Activated CD4-positive, alpha-beta T cell treated with anti-CD3 and anti-CD28 coated beads for 24 hours (primary cell): Measurements from ENCODE around the gene SATB1.

Experiments
- DNase-seq, 2 donors: peaks; one replicate each; pipeline ENCODE4 v3.0.0-alpha.2; 2020; ENCODE audit warnings: low read depth in 2 of 2

The SATB1 gene

GRCh38 chr3:18401300-18401961, 23.7 kb downstream of the SATB1 start:
- DNase-seq = no peak

DNA sequence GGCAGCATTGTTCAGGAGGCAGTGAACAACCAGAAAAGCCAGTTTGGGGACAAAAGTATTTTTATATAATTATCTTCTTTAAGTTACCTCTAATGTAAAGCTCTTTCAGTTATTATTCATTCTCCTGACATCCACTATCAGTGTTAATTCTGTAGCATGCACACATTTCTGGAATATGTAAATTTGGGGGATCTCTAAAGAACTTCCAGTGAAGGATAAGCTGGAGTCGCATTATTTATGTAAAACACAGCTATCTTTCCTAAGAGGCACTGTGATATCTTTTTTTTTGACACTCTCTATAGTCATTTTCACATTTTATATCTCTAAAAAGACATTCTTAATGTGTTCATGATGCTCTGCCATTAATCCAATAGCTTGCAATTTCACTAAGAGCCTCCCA, 26.7 kb downstream of the SATB1 start:
- DNase-seq = no peak

- no peak for DNase-seq
Measured at GRCh38 chr3:18396428-18396827, 28.7 kb downstream of the SATB1 start.

DNA sequence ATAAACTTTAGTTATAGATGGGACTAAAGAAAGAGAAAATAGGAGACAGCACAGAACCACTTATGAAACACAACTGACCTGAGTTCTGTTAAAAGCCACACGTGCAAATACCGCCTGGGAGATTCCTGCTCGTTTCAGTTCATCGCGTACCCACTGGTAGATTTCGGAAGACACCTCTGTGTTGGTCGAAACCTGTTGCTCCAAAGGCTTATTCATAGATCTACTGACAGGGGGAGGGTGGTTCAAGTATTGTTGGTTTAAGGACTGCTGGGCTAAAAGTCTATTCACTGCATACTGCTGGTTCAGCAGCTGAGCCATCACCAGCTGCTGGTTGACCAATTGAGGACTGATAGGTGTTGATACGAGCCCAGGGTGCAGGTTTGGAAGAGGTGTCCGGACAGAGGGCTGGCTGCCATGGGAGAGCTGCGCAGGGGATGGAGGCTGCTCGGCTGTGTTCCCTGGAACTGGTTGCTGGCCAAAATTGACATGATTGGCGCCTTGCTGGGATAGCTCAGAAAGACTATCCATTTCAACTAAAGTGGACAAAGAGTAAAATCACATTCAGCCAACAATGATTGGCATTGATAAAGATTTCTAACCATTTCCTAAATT, 30.6 kb downstream of the SATB1 start:
- DNase-seq = no peak

- no peak for DNase-seq
Measured at GRCh38 chr3:18393906-18394305, 31.2 kb downstream of the SATB1 start.

DNA sequence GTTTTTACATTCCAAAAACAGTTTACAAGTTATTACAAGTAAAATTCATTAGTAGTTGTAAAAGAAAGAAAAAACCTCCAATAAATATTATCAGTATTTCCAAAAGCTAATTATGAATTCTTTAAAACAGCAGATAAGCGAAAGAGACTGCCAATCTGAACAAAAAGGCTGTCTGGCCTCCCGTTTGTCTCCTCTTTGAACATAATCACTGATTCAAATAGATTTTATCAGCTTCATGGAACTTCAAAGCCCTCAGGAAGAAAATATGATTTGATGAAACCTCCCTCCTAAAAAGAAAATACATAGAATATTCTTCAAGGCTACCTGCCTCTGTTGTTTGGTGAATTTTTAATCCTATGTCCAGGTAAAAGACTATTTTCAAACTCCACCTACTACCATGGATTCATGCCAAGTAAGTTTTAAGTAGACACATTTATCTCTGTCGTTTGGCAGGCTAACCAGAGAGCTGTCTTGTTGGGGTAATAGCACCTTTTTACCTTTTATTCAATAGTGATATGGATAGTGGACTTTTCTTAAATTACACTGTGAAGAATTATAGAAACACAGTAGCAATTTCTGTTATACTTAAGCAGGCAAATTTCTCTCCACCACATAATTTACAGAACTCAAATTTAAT, 35.0 kb downstream of the SATB1 start:
- no peak for DNase-seq

GRCh38 chr3:18389108-18389733, 35.9 kb downstream of the SATB1 start:
- no peak for DNase-seq

- DNase-seq = no peak
Measured at GRCh38 chr3:18386274-18386890, 38.8 kb downstream of the SATB1 start.

GRCh38 chr3:18385706-18386105, 39.4 kb downstream of the SATB1 start:
- no peak for DNase-seq

DNA sequence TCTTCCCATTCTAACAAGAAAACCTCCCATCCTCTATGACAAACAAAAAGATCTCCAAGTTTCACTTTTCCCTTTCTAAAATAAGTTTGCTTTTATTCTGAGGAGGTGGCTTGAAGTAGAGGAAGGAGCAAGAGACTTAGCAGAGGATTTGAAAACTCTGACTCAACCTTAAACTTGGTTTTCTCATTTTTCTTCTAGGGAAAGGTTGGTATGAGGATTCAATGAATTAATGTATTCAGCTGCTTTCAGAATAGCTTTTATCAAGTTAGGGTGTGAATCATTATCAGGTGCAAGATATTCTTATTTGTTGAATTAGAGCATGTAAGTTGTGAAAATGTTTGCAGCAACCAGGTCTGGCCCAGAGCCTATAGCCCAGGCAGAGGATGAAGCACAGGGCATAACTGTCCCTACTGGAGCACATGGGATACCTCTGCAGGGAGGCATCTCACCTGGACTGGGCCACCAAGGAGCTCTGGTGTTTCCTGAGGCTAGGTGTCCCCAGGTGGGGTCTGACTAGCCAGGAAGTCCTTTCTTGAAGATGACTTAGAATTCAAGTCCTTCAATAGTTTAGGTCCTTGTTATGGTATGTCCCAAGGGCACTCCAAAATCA, 42.3 kb downstream of the SATB1 start:
- DNase-seq = no peak

DNA sequence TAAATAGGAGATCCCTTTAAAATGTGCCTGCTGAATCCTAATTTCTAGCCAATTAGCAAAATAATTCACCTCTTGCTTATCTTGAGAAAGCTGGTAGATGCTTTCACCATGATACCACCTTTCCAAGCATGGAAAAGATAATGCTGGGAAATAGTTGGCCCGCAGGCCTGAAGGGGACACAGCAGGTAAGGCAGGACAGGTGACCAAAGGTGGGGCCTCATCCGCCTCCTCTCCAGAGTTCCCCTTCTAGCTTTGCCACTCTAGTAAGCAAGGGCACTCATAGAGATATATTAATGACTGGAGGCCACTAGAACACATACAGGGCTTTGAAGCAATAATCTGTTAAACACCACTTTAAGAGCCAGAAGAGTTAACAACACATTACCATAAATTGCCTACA, 45.5 kb downstream of the SATB1 start:
- DNase-seq = no peak

GRCh38 chr3:18378218-18378617, 46.9 kb downstream of the SATB1 start:
- DNase-seq = no peak

DNA sequence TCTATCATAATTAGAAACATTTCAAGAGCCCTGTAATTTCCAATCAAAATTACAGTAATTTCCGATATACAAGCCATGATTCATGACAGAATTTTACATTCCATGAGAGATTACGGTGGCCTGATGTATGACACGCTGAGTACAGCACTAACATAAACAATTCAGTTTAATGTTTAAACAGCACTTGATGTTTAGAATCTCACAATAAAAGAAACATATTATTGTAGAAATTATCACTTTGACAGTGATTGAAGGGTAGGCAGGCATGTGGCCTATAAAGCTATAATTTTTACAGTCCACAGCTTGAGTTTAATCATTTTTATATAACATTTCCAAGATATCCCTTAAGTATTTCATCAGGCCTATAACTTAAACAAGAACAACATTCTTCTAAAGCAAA, 48.5 kb downstream of the SATB1 start:
- DNase-seq = no peak

DNA sequence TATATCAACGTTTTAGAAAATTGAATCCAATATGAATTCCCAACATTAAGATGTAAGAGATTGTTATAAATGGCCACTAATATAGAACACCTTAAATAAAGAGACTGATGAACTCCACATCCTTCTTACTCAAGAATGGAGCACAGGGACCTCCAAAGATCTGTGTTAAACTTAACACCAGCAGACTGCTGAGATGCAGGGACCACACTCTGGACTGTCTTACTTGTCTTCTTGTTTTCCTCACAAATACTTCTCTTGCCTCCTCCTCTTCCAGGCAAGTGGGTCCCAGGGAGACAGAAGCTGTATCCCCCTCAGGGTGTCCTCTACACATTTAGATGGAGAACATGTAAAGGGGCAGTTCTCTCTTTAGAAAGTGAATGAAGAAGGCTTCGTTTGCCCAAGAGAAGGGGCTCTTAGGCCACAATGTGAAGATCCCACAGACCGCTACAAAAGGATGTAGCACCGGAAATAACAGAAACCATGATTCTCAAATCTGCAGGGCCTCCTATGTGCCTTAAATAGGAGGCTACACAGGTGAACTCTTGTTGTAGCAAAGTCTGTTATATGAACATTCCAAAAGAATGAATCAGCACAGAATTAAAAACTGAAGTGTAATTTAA, 52.2 kb downstream of the SATB1 start:
- DNase-seq = no peak

GRCh38 chr3:18370672-18371071, 54.5 kb downstream of the SATB1 start:
- no peak for DNase-seq

DNA sequence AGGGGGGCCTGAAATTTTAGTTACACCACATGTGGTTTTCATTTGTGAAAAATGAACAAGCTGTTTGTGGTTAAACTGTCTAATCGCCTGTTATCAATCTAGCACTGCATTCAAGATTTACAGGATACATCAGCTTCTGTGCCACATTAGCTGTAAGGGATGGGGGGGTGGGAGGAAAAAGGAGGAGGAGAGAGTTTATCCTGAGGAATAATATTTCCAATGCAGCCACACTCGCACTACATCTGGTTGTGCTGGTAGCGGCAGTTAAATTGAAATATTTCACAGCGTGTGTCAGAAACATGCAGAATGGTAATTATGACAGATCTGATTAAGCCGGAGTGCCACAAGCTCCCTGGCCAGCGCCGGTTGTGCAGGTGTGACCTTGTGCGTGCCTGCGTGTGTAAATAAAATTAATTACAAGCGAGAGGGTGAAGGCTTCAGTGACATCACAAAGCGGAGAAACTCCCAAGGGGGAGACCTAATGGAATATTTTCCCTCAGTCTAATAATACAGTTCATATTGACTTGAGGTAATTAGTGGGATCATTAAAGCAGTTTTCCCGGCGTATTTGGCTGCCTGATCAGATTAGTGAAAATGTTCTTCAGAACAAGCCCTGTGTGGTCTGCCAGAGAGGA, 55.5 kb downstream of the SATB1 start:
- DNase-seq = no peak

DNA sequence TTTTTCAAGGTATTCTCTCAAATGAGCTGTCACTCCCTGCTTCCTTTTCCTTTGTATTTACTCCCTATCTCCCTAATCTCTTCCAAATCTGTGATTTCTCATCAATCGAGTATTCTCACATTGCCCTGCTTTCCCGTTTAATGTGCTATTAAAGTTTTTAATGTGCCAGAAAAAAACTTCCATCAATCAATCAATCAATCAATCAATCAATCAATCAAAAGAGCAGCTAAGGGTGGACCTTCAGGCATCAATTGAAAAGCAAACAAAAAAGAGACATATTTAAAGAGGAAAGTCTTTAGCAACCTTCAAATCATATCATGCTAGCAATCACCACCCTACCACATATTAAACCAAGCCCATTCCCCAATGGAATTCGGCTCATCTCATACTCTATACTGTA, 58.9 kb downstream of the SATB1 start:
- no peak for DNase-seq

DNA sequence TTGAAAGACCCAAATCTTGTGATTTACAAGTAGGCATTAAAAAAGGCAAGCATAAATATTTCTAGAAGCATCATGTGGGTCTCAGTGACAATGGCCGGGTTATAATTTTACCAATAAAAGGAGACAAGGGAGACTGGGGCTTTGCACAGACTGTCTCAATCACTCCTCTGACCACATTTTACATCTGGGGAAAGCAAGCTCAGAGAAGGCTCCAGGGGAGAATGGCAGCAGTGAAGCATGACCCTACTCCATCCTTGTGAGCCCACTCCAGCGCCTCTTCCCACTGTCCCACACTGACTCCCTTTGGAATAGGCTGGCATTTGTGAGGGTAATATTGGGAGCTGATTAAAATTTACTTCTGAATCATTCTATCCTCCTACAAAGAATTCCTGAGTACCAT, 61.8 kb downstream of the SATB1 start:
- DNase-seq = no peak

DNA sequence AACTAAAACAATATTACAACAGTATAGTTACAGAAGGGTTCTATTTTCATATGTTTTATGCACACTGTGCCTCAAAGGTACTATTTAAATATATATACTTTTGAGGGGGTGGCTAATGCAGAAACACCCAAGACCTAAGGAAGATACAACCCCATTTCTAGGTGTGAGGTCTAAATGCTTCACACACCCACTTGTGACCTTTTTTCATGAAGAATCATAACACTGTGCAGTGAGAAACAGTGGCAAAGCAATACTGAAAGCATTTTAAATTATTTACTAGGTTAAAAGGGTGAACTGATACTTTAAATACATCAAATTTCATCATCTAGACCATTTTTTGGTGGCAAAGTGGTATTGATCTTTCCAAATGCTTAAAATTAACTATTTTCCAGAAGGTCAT, 67.4 kb downstream of the SATB1 start:
- no peak for DNase-seq

- DNase-seq = no peak
Measured at GRCh38 chr3:18355832-18356231, 69.3 kb downstream of the SATB1 start.

DNA sequence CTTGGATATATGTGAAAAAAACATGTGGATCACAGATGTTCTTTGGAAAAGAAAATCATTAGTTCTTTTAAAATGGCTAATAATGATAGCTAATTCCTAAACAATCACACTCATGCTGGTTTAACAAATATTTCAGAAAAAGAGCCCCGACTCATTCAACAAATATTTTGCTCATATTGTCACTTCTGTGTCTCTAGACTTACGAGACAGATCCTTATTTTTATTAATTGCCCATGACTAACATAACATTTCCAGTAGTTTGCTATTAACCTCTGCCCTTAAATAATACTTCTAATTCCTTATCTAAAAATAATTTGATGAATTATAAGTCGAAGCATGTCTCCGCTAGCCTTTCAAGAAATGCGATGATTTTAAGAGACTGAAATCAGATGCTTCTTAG, 70.4 kb downstream of the SATB1 start:
- DNase-seq = no peak
